Trophoblast cell (in vitro differentiated cells and primary cell): ENCODE measurements around the gene TMEM132D.

Experiments
- DNase-seq, 2 donors: peaks; one replicate each; pipeline ENCODE4 v3.0.0-alpha.2; 2016
- H2AFZ ChIP-seq: 2 replicates; pipeline ENCODE4 v1.6.1; 2013; ENCODE audit warnings: low read length, moderate library complexity, mild to moderate bottlenecking; ENCODE audit not compliant: insufficient read depth, poor library complexity
- H2AK5ac ChIP-seq: 2 replicates; pipeline ENCODE4 v1.6.1; 2013; ENCODE audit warnings: mild to moderate bottlenecking, low read length
- H2BK120ac ChIP-seq: 2 replicates; pipeline ENCODE4 v1.6.1; 2013; ENCODE audit warnings: low read length, mild to moderate bottlenecking, moderate library complexity; ENCODE audit not compliant: insufficient read depth, poor library complexity
- H2BK12ac ChIP-seq: 2 replicates; pipeline ENCODE4 v1.6.1; 2013; ENCODE audit warnings: mild to moderate bottlenecking, low read length, moderate library complexity
- H2BK5ac ChIP-seq: 2 replicates; pipeline ENCODE4 v1.6.1; 2013; ENCODE audit warnings: low read length, low read depth, moderate library complexity, mild to moderate bottlenecking; ENCODE audit not compliant: poor library complexity
- H3K14ac ChIP-seq: 2 replicates; pipeline ENCODE4 v1.6.1; 2013; ENCODE audit warnings: mild to moderate bottlenecking, low read length
- H3K18ac ChIP-seq: 2 replicates; pipeline ENCODE4 v1.6.1; 2013; ENCODE audit warnings: mild to moderate bottlenecking, low read length
- H3K23ac ChIP-seq: 2 replicates; pipeline ENCODE4 v1.6.1; 2013; ENCODE audit warnings: low read length
- H3K27ac ChIP-seq: 2 replicates; pipeline ENCODE4 v1.5.1; 2013; ENCODE audit warnings: low read depth, mild to moderate bottlenecking, inconsistent platforms, low read length, moderate library complexity
- H3K27me3 ChIP-seq: 2 replicates; pipeline ENCODE4 v1.6.1; 2013; ENCODE audit warnings: inconsistent platforms, mild to moderate bottlenecking, low read length, moderate library complexity; ENCODE audit not compliant: insufficient read depth
- H3K36me3 ChIP-seq, 2 experiments: 1 replicate in 1 of 2; 2 replicates in 1 of 2; pipeline ENCODE4 v1.6.1; 2013; ENCODE audit warnings: low read length in 2 of 2, mild to moderate bottlenecking in 2 of 2, moderate library complexity in 1 of 2; ENCODE audit not compliant: insufficient read depth in 2 of 2, control insufficient read depth in 1 of 2
- H3K4ac ChIP-seq: 2 replicates; pipeline ENCODE4 v1.6.1; 2013; ENCODE audit warnings: low read depth, mild to moderate bottlenecking, low read length, moderate library complexity
- H3K4me1 ChIP-seq, 2 experiments: 1 replicate in 1 of 2; 2 replicates in 1 of 2; pipeline ENCODE4 v1.6.1; 2013; ENCODE audit warnings: low read length in 2 of 2, mild to moderate bottlenecking in 2 of 2, moderate library complexity in 1 of 2; ENCODE audit not compliant: insufficient read depth in 2 of 2, control insufficient read depth in 1 of 2
- H3K4me2 ChIP-seq: 2 replicates; pipeline ENCODE4 v1.6.1; 2013; ENCODE audit warnings: inconsistent platforms, mild to moderate bottlenecking, low read length, moderate library complexity
- H3K4me3 ChIP-seq: 2 replicates; pipeline ENCODE4 v1.5.1; 2013; ENCODE audit warnings: mild to moderate bottlenecking, low read depth, low read length, inconsistent platforms
- H3K79me1 ChIP-seq: one replicate; pipeline ENCODE4 v1.6.1; 2013; ENCODE audit warnings: low read length
- H3K79me2 ChIP-seq: 2 replicates; pipeline ENCODE4 v1.6.1; 2013; ENCODE audit warnings: low read length, mild to moderate bottlenecking; ENCODE audit not compliant: control insufficient read depth, insufficient read depth, poor library complexity
- H3K9ac ChIP-seq: 2 replicates; pipeline ENCODE4 v1.6.1; 2013; ENCODE audit warnings: mild to moderate bottlenecking, low read length
- H3K9me3 ChIP-seq: 2 replicates; pipeline ENCODE4 v1.6.1; 2013; ENCODE audit warnings: low read depth, mild to moderate bottlenecking, control low read depth, inconsistent platforms, low read length; ENCODE audit not compliant: insufficient read depth
- H4K12ac ChIP-seq: 2 replicates; pipeline ENCODE4 v1.6.1; 2013; ENCODE audit warnings: low read depth, mild to moderate bottlenecking, low read length, moderate library complexity
- H4K8ac ChIP-seq: 2 replicates; pipeline ENCODE4 v1.6.1; 2013; ENCODE audit warnings: low read depth, mild to moderate bottlenecking, low read length, moderate library complexity
- H4K91ac ChIP-seq: one replicate; pipeline ENCODE4 v1.6.1; 2013; ENCODE audit warnings: low read depth, mild to moderate bottlenecking, low read length, moderate library complexity
- WGBS: extraction: QIAGEN DNeasy Blood & Tissue Kit; methylation state at CpG from one replicate; pipeline ENCODE4 v1.1.7; 2013; ENCODE audit warnings: missing lambda C conversion rate; ENCODE audit not compliant: insufficient read length, insufficient coverage; ENCODE audit errors: extremely low coverage; 5-methylcytosine and 5-hydroxymethylcytosine counted together

Gene TMEM132D

DNA sequence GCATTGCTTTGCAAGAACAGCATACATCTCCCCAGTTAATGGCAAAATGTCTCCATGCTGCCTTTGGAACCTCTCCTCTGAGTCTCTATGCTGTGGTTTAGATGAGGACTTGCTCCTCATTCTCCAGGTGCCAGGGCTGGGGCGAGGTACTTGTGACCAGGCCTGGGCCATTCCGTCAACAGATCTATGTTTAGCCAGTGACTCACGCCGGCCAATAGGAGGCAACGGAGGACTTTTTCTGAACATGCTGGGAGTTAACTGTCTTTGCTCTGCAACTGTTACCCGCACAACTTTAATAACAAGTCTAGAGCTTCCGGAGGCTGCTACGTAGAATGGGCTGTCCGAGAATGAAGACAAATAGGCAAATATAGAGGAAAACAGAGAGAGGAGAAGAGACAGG, 836.3 kb downstream of the TMEM132D start:
- H3K23ac ChIP-seq, result no peak overlapping the region
- no peak overlapping the region for H3K14ac ChIP-seq
- no peak overlapping the region for H3K18ac ChIP-seq
- no peak overlapping the region for H4K8ac ChIP-seq
- H2AK5ac ChIP-seq, result no peak overlapping the region
- no peak overlapping the region for H2BK120ac ChIP-seq
- no peak overlapping the region for H3K4me3 ChIP-seq
- no peaks in the 10 kb centered on the region for H3K27me3 ChIP-seq
- H4K91ac ChIP-seq, result no peak overlapping the region
- no CpG with 5 or more reads among the region's 9 CpGs for WGBS
- H3K36me3 ChIP-seq, result no peaks in the 10 kb centered on the region
- H3K9me3 ChIP-seq, result peaks cover 3% of the 10 kb centered on the region
- H2AFZ ChIP-seq, result no peak overlapping the region
- DNase-seq, result no peak
- no peak overlapping the region for H3K4me2 ChIP-seq
- H3K79me2 ChIP-seq, result no peaks in the 10 kb centered on the region
- peaks cover 3 to 5% of the 10 kb centered on the region in 2 experiments for H3K4me1 ChIP-seq
- no peak overlapping the region for H3K4ac ChIP-seq
- no peak overlapping the region for H2BK5ac ChIP-seq
- H2BK12ac ChIP-seq, result no peak overlapping the region
- no peak overlapping the region for H3K9ac ChIP-seq
- H3K79me1 ChIP-seq, result no peaks in the 10 kb centered on the region
- no peak overlapping the region for H4K12ac ChIP-seq
- H3K27ac ChIP-seq, result no peak overlapping the region

DNA sequence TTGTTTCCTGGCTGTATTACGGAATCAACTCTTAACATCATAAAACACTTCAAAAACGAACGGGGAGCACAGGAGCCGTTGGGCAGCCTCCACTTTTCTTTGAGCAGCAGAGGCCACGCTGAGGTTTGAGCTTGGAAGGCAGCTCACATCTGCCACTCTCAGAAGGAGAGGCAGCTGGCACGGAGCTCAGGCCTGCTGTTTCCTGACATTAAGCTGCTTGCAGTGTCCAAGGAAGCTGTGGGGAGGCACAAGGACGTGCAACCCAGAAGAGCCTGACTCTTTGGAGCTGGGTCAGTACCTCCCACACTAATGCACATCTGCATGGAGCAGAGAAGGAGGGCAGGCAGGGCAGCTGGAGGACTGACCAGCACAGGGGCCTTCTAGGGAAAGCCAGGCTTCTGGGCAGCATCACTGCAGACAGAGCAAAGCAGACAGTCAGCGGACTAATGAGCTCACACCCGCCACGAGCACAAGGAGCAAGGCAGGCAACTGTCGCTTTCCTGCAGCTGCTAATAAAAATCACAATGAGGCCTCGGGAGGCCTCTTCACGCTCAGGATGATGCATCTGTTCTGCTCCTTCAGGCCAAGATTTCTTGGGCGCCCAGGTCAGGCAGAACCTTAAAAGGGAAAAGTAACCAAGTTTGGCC, 839.5 kb downstream of the TMEM132D start:
- Histone ChIP-seq H2AK5ac (no peak overlapping the region), H3K4me2 (no peak overlapping the region), H3K27me3 (no peaks in the 10 kb centered on the region), H3K23ac (no peak overlapping the region), H3K9ac (no peak overlapping the region), H3K4me3 (no peak overlapping the region), H2BK120ac (no peak overlapping the region), H2BK5ac (no peak overlapping the region), H3K14ac (no peak overlapping the region), H3K79me1 (no peaks in the 10 kb centered on the region), H2BK12ac (no peak overlapping the region), H3K9me3 (peaks cover 4% of the 10 kb centered on the region), H3K18ac (no peak overlapping the region), H3K27ac (no peak overlapping the region), H2AFZ (no peak overlapping the region), H4K91ac (no peak overlapping the region), H3K36me3 (no peaks in the 10 kb centered on the region), H4K8ac (no peak overlapping the region), H3K79me2 (no peaks in the 10 kb centered on the region), H3K4ac (no peak overlapping the region), H3K4me1 (peaks cover 3 to 5% of the 10 kb centered on the region in 2 experiments), H4K12ac (no peak overlapping the region)
- no peak for DNase-seq
- WGBS, result no CpG with 5 or more reads among the region's 14 CpGs

- Histone ChIP-seq H4K12ac (no peak overlapping the region), H3K4me1 (peaks cover 3 to 5% of the 10 kb centered on the region in 2 experiments), H3K4me3 (no peak overlapping the region), H3K36me3 (no peaks in the 10 kb centered on the region), H3K14ac (no peak overlapping the region), H3K9ac (no peak overlapping the region), H3K9me3 (peaks cover 4% of the 10 kb centered on the region), H2AK5ac (no peak overlapping the region), H3K4me2 (no peak overlapping the region), H4K91ac (no peak overlapping the region), H3K79me2 (no peaks in the 10 kb centered on the region), H3K4ac (no peak overlapping the region), H3K18ac (no peak overlapping the region), H3K79me1 (no peaks in the 10 kb centered on the region), H2BK5ac (no peak overlapping the region), H4K8ac (no peak overlapping the region), H3K23ac (no peak overlapping the region), H2BK120ac (no peak overlapping the region), H3K27me3 (no peaks in the 10 kb centered on the region), H2AFZ (no peak overlapping the region), H3K27ac (no peak overlapping the region), H2BK12ac (no peak overlapping the region)
- no CpG with 5 or more reads among the region's 4 CpGs for WGBS
- DNase-seq, result no peak
These were observed 840.2 kb downstream of the TMEM132D start for GRCh38 chr12:129063600-129063999.

DNA sequence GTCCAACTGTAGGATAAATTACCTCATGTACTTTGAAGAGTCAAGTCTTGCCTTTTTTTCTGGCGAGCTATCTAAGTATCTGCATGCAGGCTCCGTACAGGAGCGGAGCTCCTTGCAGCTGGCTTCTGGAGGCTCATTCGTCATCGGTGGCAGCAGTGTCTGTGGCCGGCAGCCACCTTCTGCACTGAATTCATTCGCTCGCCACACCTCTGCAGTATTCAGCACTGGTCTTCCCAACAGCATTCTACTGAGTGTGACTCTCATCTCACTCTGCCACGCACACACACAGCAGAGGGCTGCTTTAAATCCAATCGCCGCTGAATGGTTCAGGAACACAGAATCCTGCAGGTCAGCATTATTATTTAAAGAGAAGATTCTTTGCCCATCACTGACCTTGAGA, 850.6 kb downstream of the TMEM132D start:
- no peak for DNase-seq
- H3K4me1 ChIP-seq, result no peaks in the 10 kb centered on the region
- H2AK5ac ChIP-seq, result no peak overlapping the region

More for the DNA sequence above, 850.6 kb downstream of the TMEM132D start:
- Histone ChIP-seq H2BK12ac (no peak overlapping the region), H4K8ac (no peak overlapping the region), H2BK120ac (no peak overlapping the region), H3K4ac (no peak overlapping the region), H3K79me2 (no peaks in the 10 kb centered on the region), H2BK5ac (no peak overlapping the region), H3K79me1 (no peaks in the 10 kb centered on the region), H3K4me2 (no peak overlapping the region), H3K14ac (no peak overlapping the region), H3K27me3 (no peaks in the 10 kb centered on the region), H3K9me3 (no peaks in the 10 kb centered on the region), H3K36me3 (no peaks in the 10 kb centered on the region), H3K9ac (no peak overlapping the region), H3K18ac (no peak overlapping the region), H2AFZ (no peak overlapping the region), H4K91ac (no peak overlapping the region), H3K4me3 (no peak overlapping the region), H4K12ac (no peak overlapping the region), H3K27ac (no peak overlapping the region), H3K23ac (no peak overlapping the region)
- WGBS, result no CpG with 5 or more reads among the region's 11 CpGs
